ENCODE measurements around the gene RDH16. TPM values are rescaled to one million over a fixed set of nuclear protein-coding genes. Genes with fewer than 3 reads are reported as not detected.

Gene RDH16
- polyA plus RNA-seq, 2 of the 4 experiments (the other 2 are of a cell fraction): 0.06 to 0.21 TPM

DNA sequence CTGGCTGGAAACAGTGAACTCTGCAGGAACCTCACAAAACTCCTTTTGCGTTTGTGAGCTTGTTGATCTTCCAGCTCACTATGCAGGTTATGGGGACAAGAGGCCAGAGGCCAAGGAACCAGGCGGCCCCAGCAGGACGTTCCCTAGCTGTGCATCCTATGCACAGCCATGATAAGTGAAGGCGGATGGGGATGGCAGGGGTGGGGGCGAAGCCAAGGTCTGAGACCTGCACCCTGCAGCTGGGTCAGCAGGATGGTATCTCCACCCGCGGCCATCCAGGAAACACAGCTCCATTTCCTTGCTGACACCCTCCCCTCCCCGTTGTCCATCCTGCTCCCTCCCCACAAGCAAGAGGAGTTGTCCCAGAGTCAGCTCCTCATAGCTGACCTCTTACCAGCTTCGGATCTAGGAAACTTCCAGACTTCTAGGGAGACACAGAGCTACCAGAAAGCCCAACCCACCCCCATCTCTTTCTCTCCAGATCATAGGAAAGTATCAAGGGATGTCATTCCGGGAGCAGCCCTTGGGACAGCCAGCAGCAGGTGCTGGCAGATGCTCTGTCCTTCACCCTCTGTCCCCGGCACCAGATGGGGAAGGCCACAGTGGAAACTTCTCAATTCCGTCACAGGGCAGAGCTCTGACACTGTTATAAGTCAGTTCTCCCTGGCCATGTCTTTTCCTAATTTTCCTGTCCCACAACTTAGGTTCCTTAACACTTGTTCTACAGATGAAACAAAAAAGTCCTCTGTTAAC is 39.6 kb upstream of the RDH16 start:
- H3K27ac ChIP-seq: no peak overlapping the region
- H3K9me3 ChIP-seq: no peaks in the 10 kb centered on the region
- ATAC-seq (no peak), FAIRE-seq (no peak), DNase-seq (ENCODE audit: low read depth in 1 of 2, low spot score in 1 of 2) (no peak)
- 87% methylated on average over 12 of the region's 12 CpGs for WGBS (ENCODE audit: missing lambda C conversion rate)
- no peak overlapping the region for H3K4me3 ChIP-seq
- H3K4me1 ChIP-seq: peaks cover 8% of the 10 kb centered on the region
- no peak overlapping the region for H3K4me2 ChIP-seq
- TF ChIP-seq RAD21 (conservative IDR thresholded peaks at IDR 0.05 in 1 of 2, IDR thresholded peaks at IDR 0.05 in 1 of 2) (no peak), ZC3H11A (IDR thresholded peaks at IDR 0.05) (no peak), NFE2L2 (conservative IDR thresholded peaks at IDR 0.05; ENCODE audit: low read length) (no peak)
- ChIA-PET POLR2A (no interaction called here), CTCF (interaction anchor here (0.6 to 10.1 kb wide), 8 partner anchors 9 to 239 kb away, joined by 3 to 119 read pairs (median 6); partner anchors contain the start of gene HSD17B6)

DNA sequence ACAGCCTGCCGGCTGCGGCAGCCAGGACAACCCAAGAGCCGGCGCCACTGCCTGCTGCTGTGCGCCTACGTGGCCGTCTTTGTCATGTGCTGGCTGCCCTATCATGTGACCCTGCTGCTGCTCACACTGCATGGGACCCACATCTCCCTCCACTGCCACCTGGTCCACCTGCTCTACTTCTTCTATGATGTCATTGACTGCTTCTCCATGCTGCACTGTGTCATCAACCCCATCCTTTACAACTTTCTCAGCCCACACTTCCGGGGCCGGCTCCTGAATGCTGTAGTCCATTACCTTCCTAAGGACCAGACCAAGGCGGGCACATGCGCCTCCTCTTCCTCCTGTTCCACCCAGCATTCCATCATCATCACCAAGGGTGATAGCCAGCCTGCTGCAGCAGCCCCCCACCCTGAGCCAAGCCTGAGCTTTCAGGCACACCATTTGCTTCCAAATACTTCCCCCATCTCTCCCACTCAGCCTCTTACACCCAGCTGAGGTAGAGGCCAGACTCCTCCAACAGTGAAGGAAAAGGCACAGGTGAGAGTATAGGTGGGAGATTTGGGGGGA is 38.6 kb upstream of the RDH16 start:
- no peak for FAIRE-seq

DNA sequence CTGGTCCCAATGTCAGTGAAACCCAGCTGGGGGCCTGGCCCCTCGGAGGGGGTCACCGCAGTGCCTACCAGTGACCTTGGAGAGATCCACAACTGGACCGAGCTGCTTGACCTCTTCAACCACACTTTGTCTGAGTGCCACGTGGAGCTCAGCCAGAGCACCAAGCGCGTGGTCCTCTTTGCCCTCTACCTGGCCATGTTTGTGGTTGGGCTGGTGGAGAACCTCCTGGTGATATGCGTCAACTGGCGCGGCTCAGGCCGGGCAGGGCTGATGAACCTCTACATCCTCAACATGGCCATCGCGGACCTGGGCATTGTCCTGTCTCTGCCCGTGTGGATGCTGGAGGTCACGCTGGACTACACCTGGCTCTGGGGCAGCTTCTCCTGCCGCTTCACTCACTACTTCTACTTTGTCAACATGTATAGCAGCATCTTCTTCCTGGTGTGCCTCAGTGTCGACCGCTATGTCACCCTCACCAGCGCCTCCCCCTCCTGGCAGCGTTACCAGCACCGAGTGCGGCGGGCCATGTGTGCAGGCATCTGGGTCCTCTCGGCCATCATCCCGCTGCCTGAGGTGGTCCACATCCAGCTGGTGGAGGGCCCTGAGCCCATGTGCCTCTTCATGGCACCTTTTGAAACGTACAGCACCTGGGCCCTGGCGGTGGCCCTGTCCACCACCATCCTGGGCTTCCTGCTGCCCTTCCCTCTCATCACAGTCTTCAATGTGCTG is 38.0 kb upstream of the RDH16 start:
- WGBS (ENCODE audit: missing lambda C conversion rate): 96% methylated on average over 23 of the region's 26 CpGs
- no peak for ATAC-seq
- no peak overlapping the region for H3K4me2 ChIP-seq
- H3K4me1 ChIP-seq: no peaks in the 10 kb centered on the region
- CTCF ChIA-PET: interaction anchor here (0.9 to 10.1 kb wide), 11 partner anchors 8 to 237 kb away, joined by 3 to 119 read pairs (median 7); partner anchors contain the start of genes HSD17B6 and ZBTB39
- no peak for TF ChIP-seq EHF (CRISPR knock-in tag; IDR thresholded peaks at IDR 0.05)
- H3K9me3 ChIP-seq: no peaks in the 10 kb centered on the region
- POLR2A ChIA-PET: no interaction called here
- DNase-seq (ENCODE audit: low read depth in 1 of 2, low spot score in 1 of 2): no peak
- H3K27ac ChIP-seq: no peak overlapping the region
- H3K4me3 ChIP-seq: no peak overlapping the region
- FAIRE-seq: no peak

More for the DNA sequence above, 38.6 kb upstream of the RDH16 start:
- ChIA-PET CTCF (interaction anchor here (1.0 to 10.1 kb wide), 7 partner anchors 8 to 238 kb away, joined by 3 to 119 read pairs (median 8); partner anchors contain the start of gene HSD17B6), POLR2A (no interaction called here)
- H3K9me3 ChIP-seq: no peaks in the 10 kb centered on the region
- H3K27ac ChIP-seq: no peak overlapping the region
- TF ChIP-seq KDM5A (IDR thresholded peaks at IDR 0.05): no peak
- no peak for TF ChIP-seq FOSL2 (IDR thresholded peaks at IDR 0.05)
- TF ChIP-seq FOSL2 (CRISPR knock-in tag; IDR thresholded peaks at IDR 0.05): no peak
- TF ChIP-seq SREBF2 (IDR thresholded peaks at IDR 0.05): no peak
- TF ChIP-seq, protein P1, sequence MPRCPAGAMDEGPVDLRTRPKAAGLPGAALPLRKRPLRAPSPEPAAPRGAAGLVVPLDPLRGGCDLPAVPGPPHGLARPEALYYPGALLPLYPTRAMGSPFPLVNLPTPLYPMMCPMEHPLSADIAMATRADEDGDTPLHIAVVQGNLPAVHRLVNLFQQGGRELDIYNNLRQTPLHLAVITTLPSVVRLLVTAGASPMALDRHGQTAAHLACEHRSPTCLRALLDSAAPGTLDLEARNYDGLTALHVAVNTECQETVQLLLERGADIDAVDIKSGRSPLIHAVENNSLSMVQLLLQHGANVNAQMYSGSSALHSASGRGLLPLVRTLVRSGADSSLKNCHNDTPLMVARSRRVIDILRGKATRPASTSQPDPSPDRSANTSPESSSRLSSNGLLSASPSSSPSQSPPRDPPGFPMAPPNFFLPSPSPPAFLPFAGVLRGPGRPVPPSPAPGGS (IDR thresholded peaks at IDR 0.05): no peak
- no peak for TF ChIP-seq ZC3H11A (IDR thresholded peaks at IDR 0.05)
- TF ChIP-seq KDM1A (IDR thresholded peaks at IDR 0.05; ENCODE audit: low read depth): no peak
- TF ChIP-seq RNF2 (IDR thresholded peaks at IDR 0.05; ENCODE audit: borderline replicate concordance, low read depth): no peak
- TF ChIP-seq CEBPB (IDR thresholded peaks at IDR 0.05): no peak
- TF ChIP-seq HDAC2 (IDR thresholded peaks at IDR 0.05): no peak
- TF ChIP-seq EHF (CRISPR knock-in tag; IDR thresholded peaks at IDR 0.05): no peak
- TF ChIP-seq, protein P2, sequence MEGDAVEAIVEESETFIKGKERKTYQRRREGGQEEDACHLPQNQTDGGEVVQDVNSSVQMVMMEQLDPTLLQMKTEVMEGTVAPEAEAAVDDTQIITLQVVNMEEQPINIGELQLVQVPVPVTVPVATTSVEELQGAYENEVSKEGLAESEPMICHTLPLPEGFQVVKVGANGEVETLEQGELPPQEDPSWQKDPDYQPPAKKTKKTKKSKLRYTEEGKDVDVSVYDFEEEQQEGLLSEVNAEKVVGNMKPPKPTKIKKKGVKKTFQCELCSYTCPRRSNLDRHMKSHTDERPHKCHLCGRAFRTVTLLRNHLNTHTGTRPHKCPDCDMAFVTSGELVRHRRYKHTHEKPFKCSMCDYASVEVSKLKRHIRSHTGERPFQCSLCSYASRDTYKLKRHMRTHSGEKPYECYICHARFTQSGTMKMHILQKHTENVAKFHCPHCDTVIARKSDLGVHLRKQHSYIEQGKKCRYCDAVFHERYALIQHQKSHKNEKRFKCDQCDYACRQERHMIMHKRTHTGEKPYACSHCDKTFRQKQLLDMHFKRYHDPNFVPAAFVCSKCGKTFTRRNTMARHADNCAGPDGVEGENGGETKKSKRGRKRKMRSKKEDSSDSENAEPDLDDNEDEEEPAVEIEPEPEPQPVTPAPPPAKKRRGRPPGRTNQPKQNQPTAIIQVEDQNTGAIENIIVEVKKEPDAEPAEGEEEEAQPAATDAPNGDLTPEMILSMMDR (IDR thresholded peaks at IDR 0.05): no peak
- no peak for TF ChIP-seq CHD4 (IDR thresholded peaks at IDR 0.05; ENCODE audit: borderline replicate concordance)
- no peaks in the 10 kb centered on the region for H3K4me1 ChIP-seq
- DNase-seq (ENCODE audit: low read depth in 1 of 2, low spot score in 1 of 2) (no peak), ATAC-seq (no peak; a peak in 1 of 6 replicates)
- 97% methylated on average over 11 of the region's 11 CpGs for whole genome bisulfite sequencing (ENCODE audit: missing lambda C conversion rate)
- H3K4me3 ChIP-seq: no peak overlapping the region
- H3K4me2 ChIP-seq: no peak overlapping the region

Measured in A549 (cell line).